GM19397 (cell line): ENCODE measurements around the gene ZNF44.

ENCODE experiments used
- ATAC-seq: cut with Tn5 transposase; IDR thresholded peaks from one replicate; pipeline ENCODE4 v1.9.1; 2021; ENCODE audit warnings: mild to moderate bottlenecking, moderate library complexity; ENCODE audit not compliant: unreplicated experiment

Gene ZNF44

GRCh38 chr19:12265921-12266704 lies 28.6 kb downstream of the ZNF44 start:
- no peak for ATAC-seq

DNA sequence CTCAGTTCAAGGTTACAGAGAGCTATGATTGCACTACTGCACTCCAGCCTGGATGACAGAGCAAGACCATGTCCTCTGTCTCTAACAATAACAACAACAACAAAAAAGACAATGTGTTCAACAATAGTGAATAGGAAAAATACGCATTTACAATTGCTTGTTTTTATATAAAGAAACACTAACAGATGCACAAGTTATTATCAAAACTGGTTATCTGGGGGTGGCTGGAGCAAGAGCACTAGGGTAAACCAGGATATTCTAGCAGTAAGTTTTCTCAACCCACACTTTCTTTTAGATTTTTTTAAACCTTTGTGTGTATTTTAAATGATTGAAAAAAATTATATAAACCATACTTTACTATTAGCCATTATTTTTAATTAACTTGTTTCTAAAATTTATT lies 33.1 kb downstream of the ZNF44 start:
- ATAC-seq = no peak

- ATAC-seq = no peak
Observed at GRCh38 chr19:12260861-12261260, 33.8 kb downstream of the ZNF44 start.

GRCh38 chr19:12260236-12260635 lies 34.4 kb downstream of the ZNF44 start:
- ATAC-seq = no peak

DNA sequence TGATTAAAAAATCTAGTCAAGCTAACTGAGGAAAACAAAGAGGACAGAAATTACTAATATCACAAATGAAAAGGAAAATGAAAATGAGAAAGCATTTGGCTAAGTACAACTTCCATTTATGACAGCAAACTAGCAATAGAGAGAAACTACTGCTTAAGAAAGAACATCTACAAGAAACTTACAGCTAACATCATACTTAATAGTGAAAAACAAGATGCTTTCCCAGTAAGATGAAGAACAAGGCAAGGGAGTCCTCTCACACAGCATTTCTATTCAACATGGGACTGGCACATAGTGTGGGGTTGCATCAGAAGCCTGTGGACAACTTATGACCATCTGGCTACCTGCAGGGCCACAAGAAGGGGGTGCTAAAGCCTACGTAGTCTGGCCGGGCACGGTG lies 39.3 kb downstream of the ZNF44 start:
- no peak for ATAC-seq

GRCh38 chr19:12247644-12248222 lies 47.0 kb downstream of the ZNF44 start:
- no peak for ATAC-seq

DNA sequence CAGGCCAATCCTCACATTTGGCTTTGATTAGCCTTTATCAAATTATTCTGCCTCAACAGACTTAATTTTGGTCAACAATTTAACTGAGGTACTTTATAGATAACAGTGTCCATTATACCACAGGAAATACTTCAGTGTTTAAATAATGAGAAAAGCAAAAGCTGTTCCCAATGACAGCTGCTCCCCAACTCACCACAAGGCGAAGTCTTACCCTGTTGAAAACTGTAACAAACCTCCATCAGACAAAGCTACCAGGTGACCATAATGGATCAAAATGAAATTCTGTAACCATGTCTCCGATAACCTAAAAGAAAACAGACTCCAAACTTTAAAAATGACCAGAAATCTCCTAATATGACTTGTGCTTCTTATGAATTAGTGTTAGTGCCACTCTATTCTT lies 50.3 kb downstream of the ZNF44 start:
- no peak for ATAC-seq

GRCh38 chr19:12237143-12237839 lies 57.4 kb downstream of the ZNF44 start:
- ATAC-seq = no peak

GRCh38 chr19:12232961-12233360 lies 61.7 kb downstream of the ZNF44 start:
- no peak for ATAC-seq

- no peak for ATAC-seq
Observed at GRCh38 chr19:12230751-12231733, 63.6 kb downstream of the ZNF44 start.

DNA sequence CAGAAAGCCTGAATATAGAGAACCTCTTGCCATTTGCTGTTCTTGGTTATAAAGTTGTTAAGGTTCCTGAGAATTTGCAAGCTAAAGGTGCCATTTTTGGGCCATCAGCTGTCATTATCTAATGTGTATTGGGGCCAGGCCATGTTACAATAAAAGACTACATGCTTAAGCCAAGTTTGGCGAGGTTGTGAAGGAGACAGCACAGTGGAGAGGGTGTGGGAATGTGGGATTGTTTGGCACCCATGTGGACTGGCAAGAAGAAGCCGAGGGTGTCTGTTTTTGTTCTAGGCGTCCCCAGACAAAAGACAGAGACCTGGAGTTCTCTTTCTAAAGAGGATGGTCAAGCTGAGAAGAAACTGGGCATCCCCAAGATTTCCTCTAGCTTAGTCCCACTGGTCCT lies 64.7 kb downstream of the ZNF44 start:
- no peak for ATAC-seq

- no peak for ATAC-seq
Observed at GRCh38 chr19:12224676-12225075, 70.0 kb downstream of the ZNF44 start.

DNA sequence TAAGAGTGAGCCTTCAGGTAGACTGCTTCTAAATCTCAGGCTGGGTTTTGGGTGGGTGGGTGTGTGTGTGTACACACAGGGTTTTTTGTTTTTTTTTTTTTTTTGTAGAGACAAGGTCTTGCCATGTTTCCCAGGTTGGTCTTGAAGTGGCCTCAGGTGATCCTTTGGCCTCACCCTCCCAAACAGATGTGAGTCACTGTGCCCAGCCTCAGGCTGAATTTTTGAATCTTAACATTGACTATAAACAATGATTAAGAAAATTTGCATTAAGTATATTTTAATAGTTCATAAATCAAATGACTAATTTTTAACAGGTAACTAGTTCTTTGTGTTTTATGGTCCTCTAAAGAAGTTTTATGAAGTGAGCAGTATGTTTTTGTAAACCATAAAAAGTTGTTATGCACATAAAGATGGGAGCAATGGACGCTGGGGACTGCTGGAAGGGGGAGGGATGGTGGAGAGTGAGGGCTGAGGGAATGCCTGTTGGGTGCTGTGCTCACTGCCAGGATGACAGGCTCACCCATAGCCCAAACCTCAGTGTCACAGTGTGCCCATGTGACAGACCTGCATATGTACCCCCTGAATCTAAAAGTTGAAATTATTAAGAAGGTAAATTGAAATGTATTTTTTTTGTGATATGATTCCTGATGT lies 71.6 kb downstream of the ZNF44 start:
- ATAC-seq = no peak
